ENCODE measurements around the gene ARL14EP. TPM values are rescaled to one million over a fixed set of nuclear protein-coding genes. Genes with fewer than 3 reads are reported as not detected.

The ARL14EP gene
- total RNA-seq, 1 experiment from 2014 or later = 22.1 TPM

DNA sequence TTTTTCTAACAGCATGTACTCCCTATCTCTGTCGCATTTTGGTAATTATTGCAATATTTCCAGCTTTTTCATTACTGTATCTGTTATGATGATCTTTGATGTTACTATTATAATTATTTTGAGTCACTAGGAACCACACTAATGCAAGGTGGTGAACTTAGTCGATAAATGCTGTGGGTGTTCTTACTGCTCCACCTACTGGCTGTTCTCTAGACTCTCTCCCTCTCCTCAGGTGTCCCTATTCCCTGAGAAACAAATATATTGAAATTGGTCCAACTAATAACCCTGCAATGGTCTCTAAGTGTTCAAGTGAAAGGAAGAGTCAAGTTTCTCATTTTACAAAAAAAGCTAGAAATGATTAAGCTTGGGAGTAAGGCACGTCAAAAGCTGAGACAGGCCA lies 10.5 kb downstream of the ARL14EP start:
- BruUV-seq (replicated peaks) = no TSS peak
- POLR2A ChIA-PET = no interaction called here
- peak; percentile 13 for DNase-seq (ENCODE audit: low read depth, low spot score)

DNA sequence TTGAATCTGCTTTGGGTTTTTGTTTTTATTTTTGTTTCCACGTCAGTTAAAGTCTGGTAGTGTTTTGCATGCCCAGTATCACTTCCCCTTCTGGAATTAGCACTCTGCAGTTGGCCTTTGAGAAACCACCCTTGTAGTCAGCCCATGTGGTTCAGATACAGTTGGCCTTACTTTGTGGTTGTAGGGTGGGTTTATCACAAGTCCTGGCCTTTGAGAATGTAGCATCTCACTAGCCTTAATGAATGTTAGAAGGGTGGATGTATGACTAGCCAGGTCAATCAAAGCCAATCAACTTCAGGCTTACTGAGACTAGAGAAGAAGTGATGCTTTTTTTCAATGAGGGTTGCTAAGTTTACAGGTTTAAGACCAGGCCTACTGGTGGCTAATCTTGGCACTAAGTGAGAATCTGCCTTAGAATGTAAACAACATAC lies 19.8 kb downstream of the ARL14EP start:
- POLR2A ChIA-PET = no interaction called here
- TF ChIP-seq POLR2AphosphoS5 (IDR thresholded peaks at IDR 0.05; ENCODE audit: low read depth, low read length) (no peak), TCF7L2 (IDR thresholded peaks at IDR 0.05; ENCODE audit: low read depth, low read length) (no peak), CTCF (IDR thresholded peaks at IDR 0.05) (no peak), SIN3A (IDR thresholded peaks at IDR 0.05; ENCODE audit: borderline replicate concordance, insufficient read depth, low read depth, low read length) (no peak)
- TF ChIP-seq, protein P1, sequence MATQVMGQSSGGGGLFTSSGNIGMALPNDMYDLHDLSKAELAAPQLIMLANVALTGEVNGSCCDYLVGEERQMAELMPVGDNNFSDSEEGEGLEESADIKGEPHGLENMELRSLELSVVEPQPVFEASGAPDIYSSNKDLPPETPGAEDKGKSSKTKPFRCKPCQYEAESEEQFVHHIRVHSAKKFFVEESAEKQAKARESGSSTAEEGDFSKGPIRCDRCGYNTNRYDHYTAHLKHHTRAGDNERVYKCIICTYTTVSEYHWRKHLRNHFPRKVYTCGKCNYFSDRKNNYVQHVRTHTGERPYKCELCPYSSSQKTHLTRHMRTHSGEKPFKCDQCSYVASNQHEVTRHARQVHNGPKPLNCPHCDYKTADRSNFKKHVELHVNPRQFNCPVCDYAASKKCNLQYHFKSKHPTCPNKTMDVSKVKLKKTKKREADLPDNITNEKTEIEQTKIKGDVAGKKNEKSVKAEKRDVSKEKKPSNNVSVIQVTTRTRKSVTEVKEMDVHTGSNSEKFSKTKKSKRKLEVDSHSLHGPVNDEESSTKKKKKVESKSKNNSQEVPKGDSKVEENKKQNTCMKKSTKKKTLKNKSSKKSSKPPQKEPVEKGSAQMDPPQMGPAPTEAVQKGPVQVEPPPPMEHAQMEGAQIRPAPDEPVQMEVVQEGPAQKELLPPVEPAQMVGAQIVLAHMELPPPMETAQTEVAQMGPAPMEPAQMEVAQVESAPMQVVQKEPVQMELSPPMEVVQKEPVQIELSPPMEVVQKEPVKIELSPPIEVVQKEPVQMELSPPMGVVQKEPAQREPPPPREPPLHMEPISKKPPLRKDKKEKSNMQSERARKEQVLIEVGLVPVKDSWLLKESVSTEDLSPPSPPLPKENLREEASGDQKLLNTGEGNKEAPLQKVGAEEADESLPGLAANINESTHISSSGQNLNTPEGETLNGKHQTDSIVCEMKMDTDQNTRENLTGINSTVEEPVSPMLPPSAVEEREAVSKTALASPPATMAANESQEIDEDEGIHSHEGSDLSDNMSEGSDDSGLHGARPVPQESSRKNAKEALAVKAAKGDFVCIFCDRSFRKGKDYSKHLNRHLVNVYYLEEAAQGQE (IDR thresholded peaks at IDR 0.05; ENCODE audit: insufficient read depth in 1 of 2, low read depth in 2 of 2, low read length in 1 of 2) = no peak
- no TSS peak for BruUV-seq (replicated peaks)

More for the DNA sequence above, 10.5 kb downstream of the ARL14EP start:
- CTCF ChIA-PET = interaction anchor here (0.6 kb wide), 1 partner anchor 289 kb away, joined by 3 read pairs; no protein-coding TSS in a partner anchor
- ATAC-seq = no peak
- Histone ChIP-seq H3K27me3 (ENCODE audit: control insufficient read depth, insufficient read depth, low read length) (no peaks in the 10 kb centered on the region), H3K36me3 (ENCODE audit: control insufficient read depth, insufficient read depth, low read length) (peaks cover 44% of the 10 kb centered on the region), H3K9me3 (ENCODE audit: control insufficient read depth, insufficient read depth, low read depth, low read length) (no peaks in the 10 kb centered on the region), H3K4me3 (ENCODE audit: low read depth in 2 of 2, low read length in 2 of 2) (no peak overlapping the region), H3K4me1 (ENCODE audit: control insufficient read depth, insufficient read depth, low read length) (no peaks in the 10 kb centered on the region), H3K27ac (ENCODE audit: low read length) (no peak overlapping the region)
- TF ChIP-seq CTCF (IDR thresholded peaks at IDR 0.05) = peak; percentile 70; the same call in 1 of the 2 replicates
- no peak for TF ChIP-seq TCF7L2 (IDR thresholded peaks at IDR 0.05; ENCODE audit: low read depth, low read length)
- TF ChIP-seq, protein P1 (IDR thresholded peaks at IDR 0.05; ENCODE audit: insufficient read depth in 1 of 2, low read depth in 2 of 2, low read length in 1 of 2) = no peak
- in situ Hi-C loops (cut with HindIII; ENCODE audit: low pct_unique_long_range_greater_than_20kb, low sequenced_read_pairs) = no loop called here
- intact Hi-C loops (cut with micrococcal nuclease; ENCODE audit: unreplicated experiment) = no loop called here

More for the DNA sequence above, 19.8 kb downstream of the ARL14EP start:
- Histone ChIP-seq H3K4me1 (ENCODE audit: control insufficient read depth, insufficient read depth, low read length) (no peaks in the 10 kb centered on the region), H3K27ac (ENCODE audit: low read length) (no peak overlapping the region), H3K27me3 (ENCODE audit: control insufficient read depth, insufficient read depth, low read length) (no peaks in the 10 kb centered on the region), H3K4me3 (ENCODE audit: low read depth in 2 of 2, low read length in 2 of 2) (no peak overlapping the region), H3K9me3 (ENCODE audit: control insufficient read depth, insufficient read depth, low read depth, low read length) (no peaks in the 10 kb centered on the region), H3K36me3 (ENCODE audit: control insufficient read depth, insufficient read depth, low read length) (0 out of 2 replicates have a peak, but pooled peaks cover 2% of the 10 kb centered on the region)
- CTCF ChIA-PET = interaction anchor here (0.7 kb wide), 1 partner anchor 88 kb away, joined by 9 read pairs; no protein-coding TSS in a partner anchor
- DNase-seq (ENCODE audit: low read depth, low spot score) (no peak), ATAC-seq (no peak)
- in situ Hi-C loops (cut with HindIII; ENCODE audit: low pct_unique_long_range_greater_than_20kb, low sequenced_read_pairs) = no loop called here
- intact Hi-C loops (cut with micrococcal nuclease; ENCODE audit: unreplicated experiment) = loop anchor here (10.0 kb wide), 1 partner anchor 252 kb away; no protein-coding TSS in a partner anchor

All from Panc1 (cell line).